Thyroid gland (tissue), 4 donors: ENCODE measurements around the gene MRM2.

ENCODE experiments used
- POLR2A ChIP-seq, 2 donors: fragments of 450-650 bp; IDR thresholded peaks; one replicate each; pipeline ENCODE4 v1.6.1; 2017; ENCODE audit warnings: antibody characterized with exemption in 2 of 2, mild to moderate bottlenecking in 2 of 2, moderate library complexity in 1 of 2
- TF ChIP-seq, protein P1 (sequence below), 6 experiments: fragments of 200-600 bp in 3 of 6; fragments of 450-650 bp in 3 of 6; sonication (generic) in 3 of 6; IDR thresholded peaks; one replicate each; pipeline ENCODE4 v1.5.1; 2016 to 2019; ENCODE audit warnings: antibody characterized with exemption in 6 of 6, mild to moderate bottlenecking in 2 of 6, inconsistent platforms in 1 of 6, moderate library complexity in 1 of 6

DNA sequence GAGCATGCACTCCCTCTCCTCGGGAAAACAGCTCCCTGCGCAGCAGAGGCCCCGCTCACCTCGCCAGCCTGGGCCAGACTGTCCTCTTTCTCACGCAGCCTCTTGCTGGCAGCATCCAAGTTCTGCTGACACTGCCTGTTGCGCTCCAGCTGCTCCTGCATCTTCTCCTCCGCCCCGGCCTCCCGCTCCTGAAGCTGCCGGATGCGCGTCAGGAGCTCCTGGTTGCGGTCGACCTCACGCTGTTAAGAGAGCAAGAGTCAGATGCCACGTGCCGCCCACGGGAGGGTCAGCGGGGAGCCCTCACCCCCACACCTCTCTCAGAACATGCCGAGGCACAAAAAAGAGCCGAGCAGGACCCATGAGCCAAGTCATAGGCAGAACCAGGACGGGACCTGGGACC, 19.5 kb downstream of the MRM2 start:
- TF ChIP-seq, protein P1, sequence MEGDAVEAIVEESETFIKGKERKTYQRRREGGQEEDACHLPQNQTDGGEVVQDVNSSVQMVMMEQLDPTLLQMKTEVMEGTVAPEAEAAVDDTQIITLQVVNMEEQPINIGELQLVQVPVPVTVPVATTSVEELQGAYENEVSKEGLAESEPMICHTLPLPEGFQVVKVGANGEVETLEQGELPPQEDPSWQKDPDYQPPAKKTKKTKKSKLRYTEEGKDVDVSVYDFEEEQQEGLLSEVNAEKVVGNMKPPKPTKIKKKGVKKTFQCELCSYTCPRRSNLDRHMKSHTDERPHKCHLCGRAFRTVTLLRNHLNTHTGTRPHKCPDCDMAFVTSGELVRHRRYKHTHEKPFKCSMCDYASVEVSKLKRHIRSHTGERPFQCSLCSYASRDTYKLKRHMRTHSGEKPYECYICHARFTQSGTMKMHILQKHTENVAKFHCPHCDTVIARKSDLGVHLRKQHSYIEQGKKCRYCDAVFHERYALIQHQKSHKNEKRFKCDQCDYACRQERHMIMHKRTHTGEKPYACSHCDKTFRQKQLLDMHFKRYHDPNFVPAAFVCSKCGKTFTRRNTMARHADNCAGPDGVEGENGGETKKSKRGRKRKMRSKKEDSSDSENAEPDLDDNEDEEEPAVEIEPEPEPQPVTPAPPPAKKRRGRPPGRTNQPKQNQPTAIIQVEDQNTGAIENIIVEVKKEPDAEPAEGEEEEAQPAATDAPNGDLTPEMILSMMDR (IDR thresholded peaks at IDR 0.05) = no peak
- no peak for TF ChIP-seq POLR2A (IDR thresholded peaks at IDR 0.05)
